ENCODE results near the gene XCL2.
"Not testable (repeated sequence)": the region's sequence is repeated elsewhere in the genome, so short reads cannot be mapped to it uniquely, and the experiment has no call there.

Gene XCL2

GRCh38 chr1:168560370-168560769 lies 16.6 kb upstream of the XCL2 start:
- DNase-seq (ENCODE audit: low read depth in 3 of 3, low spot score in 1 of 3): no peak

- DNase-seq (ENCODE audit: low read depth in 3 of 3, low spot score in 1 of 3): no peak
Measured at GRCh38 chr1:168556647-168557046, 12.8 kb upstream of the XCL2 start.

- DNase-seq (ENCODE audit: low read depth in 3 of 3, low spot score in 1 of 3): no peak
Measured at GRCh38 chr1:168555508-168556046, 11.8 kb upstream of the XCL2 start.

GRCh38 chr1:168554603-168555483 lies 11.0 kb upstream of the XCL2 start:
- no peak for DNase-seq (ENCODE audit: low read depth in 3 of 3, low spot score in 1 of 3)

GRCh38 chr1:168553680-168554553 lies 10.1 kb upstream of the XCL2 start:
- no peak for DNase-seq (ENCODE audit: low read depth in 3 of 3, low spot score in 1 of 3)

GRCh38 chr1:168552961-168553360 lies 9.2 kb upstream of the XCL2 start:
- no peak for DNase-seq (ENCODE audit: low read depth in 3 of 3, low spot score in 1 of 3)

GRCh38 chr1:168551688-168552087 lies 7.9 kb upstream of the XCL2 start:
- no peak for DNase-seq (ENCODE audit: low read depth in 3 of 3, low spot score in 1 of 3)

GRCh38 chr1:168550971-168551370 lies 7.2 kb upstream of the XCL2 start:
- no peak for DNase-seq (ENCODE audit: low read depth in 3 of 3, low spot score in 1 of 3)

GRCh38 chr1:168546553-168546895 lies 2.7 kb upstream of the XCL2 start:
- not testable (repeated sequence) for DNase-seq (ENCODE audit: low read depth in 3 of 3, low spot score in 1 of 3)

GRCh38 chr1:168545678-168546552 lies 2.1 kb upstream of the XCL2 start:
- not testable (repeated sequence) for DNase-seq (ENCODE audit: low read depth in 3 of 3, low spot score in 1 of 3)

GRCh38 chr1:168542978-168543377 lies 819 bp downstream of the XCL2 start:
- not testable (repeated sequence) for DNase-seq (ENCODE audit: low read depth in 3 of 3, low spot score in 1 of 3)

- not testable (repeated sequence) for DNase-seq (ENCODE audit: low read depth in 3 of 3, low spot score in 1 of 3)
Measured at GRCh38 chr1:168540798-168541197, 3.0 kb downstream of the XCL2 start.

GRCh38 chr1:168535536-168535935 lies 8.3 kb downstream of the XCL2 start:
- no peak for DNase-seq (ENCODE audit: low read depth in 3 of 3, low spot score in 1 of 3)

- DNase-seq (ENCODE audit: low read depth in 3 of 3, low spot score in 1 of 3): no peak
Measured at GRCh38 chr1:168531615-168532345, 12.0 kb downstream of the XCL2 start.

GRCh38 chr1:168529518-168529917 lies 14.3 kb downstream of the XCL2 start:
- no peak for DNase-seq (ENCODE audit: low read depth in 3 of 3, low spot score in 1 of 3)

- DNase-seq (ENCODE audit: low read depth in 3 of 3, low spot score in 1 of 3): no peak
Measured at GRCh38 chr1:168521401-168522000, 22.3 kb downstream of the XCL2 start.

- DNase-seq (ENCODE audit: low read depth in 3 of 3, low spot score in 1 of 3): no peak
Measured at GRCh38 chr1:168520832-168521231, 23.0 kb downstream of the XCL2 start.

- no peak for DNase-seq (ENCODE audit: low read depth in 3 of 3, low spot score in 1 of 3)
Measured at GRCh38 chr1:168520052-168520751, 23.6 kb downstream of the XCL2 start.

GRCh38 chr1:168518813-168519212 lies 25.0 kb downstream of the XCL2 start:
- DNase-seq (ENCODE audit: low read depth in 3 of 3, low spot score in 1 of 3): no peak
